ENCODE data around the gene BTBD9.

The BTBD9 gene

DNA sequence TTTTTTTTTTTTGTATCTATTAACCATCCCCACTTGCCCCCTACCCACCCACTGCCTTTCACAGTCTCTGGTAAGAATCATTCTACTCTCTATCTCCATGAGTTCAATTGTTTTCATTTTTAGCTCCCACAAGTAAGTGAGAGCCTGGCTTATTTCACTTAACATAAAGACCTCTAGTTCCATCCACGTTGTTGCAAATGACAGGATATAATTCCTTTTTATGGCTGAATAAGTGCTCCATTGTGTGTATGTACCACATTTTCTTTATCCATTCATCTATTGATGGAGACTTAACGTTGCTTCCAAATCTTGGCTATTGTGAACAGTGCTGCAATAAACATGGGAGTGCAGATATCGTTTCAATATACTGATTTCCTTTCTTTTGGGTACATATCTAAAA lies 328.5 kb downstream of the BTBD9 start:
- no CpG with 5 or more reads among the region's 3 CpGs for WGBS (ENCODE audit: extremely low coverage, insufficient coverage, low lambda C conversion rate)
- Histone ChIP-seq H3K79me2 (ENCODE audit: control insufficient read depth, insufficient read depth, low read length) (no peaks in the 10 kb centered on the region), H4K5ac (ENCODE audit: low read length) (no peak overlapping the region), H2BK120ac (ENCODE audit: low read depth, low read length) (no peak overlapping the region), H2AK5ac (ENCODE audit: low read length) (no peak overlapping the region), H3K36me3 (ENCODE audit: control insufficient read depth, insufficient read depth, low read length) (no peaks in the 10 kb centered on the region), H3K18ac (ENCODE audit: low read length) (no peak overlapping the region), H3K9ac (ENCODE audit: low read length) (no peak overlapping the region), H4K8ac (ENCODE audit: low read depth, low read length) (no peak overlapping the region), H2BK5ac (ENCODE audit: low read length) (no peak overlapping the region), H3K27ac (ENCODE audit: low read depth, low read length) (no peak overlapping the region), H3K79me1 (ENCODE audit: low read length) (no peaks in the 10 kb centered on the region), H3K4me1 (ENCODE audit: control insufficient read depth, low read depth, low read length) (peaks cover 13% of the 10 kb centered on the region), H3K27me3 (ENCODE audit: insufficient read depth, low read length, poor library complexity) (no peaks in the 10 kb centered on the region), H3K4me3 (ENCODE audit: low read length) (no peak overlapping the region), H3K4me2 (ENCODE audit: low read length) (no peak overlapping the region), H3K23ac (ENCODE audit: low read length) (no peak overlapping the region), H3K4ac (ENCODE audit: low read depth, low read length) (no peak overlapping the region), H2BK15ac (replicated peaks; ENCODE audit: low read depth) (no peak overlapping the region), H3K56ac (ENCODE audit: low read length) (no peak overlapping the region)
- no peak for DNase-seq

DNA sequence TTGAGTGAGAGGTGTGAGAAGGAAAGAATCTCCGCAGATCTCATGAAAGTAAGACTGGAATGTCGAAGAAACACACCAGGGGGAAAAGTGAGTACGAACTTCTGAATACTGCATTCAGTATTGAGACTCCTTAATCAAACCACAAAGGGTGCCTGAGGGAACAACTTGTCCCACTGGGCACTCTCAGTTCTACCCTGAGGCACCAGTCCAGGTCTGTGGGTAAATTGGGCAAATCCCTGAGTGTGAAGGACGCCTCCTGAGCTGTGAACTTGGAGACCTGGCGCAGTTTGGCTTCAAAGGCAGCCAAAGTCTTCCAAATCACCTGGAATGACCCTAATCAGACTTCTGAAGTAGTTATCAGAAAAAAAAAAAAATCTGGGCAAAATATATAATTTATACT lies 329.7 kb downstream of the BTBD9 start:
- Histone ChIP-seq H3K56ac (ENCODE audit: low read length) (peak overlapping the region; percentile 38), H4K5ac (ENCODE audit: low read length) (no peak overlapping the region), H2BK120ac (ENCODE audit: low read depth, low read length) (peak overlapping the region; percentile 4), H3K79me1 (ENCODE audit: low read length) (no peaks in the 10 kb centered on the region), H3K9ac (ENCODE audit: low read length) (no peak overlapping the region), H3K4me1 (ENCODE audit: control insufficient read depth, low read depth, low read length) (peaks cover 14% of the 10 kb centered on the region), H3K27me3 (ENCODE audit: insufficient read depth, low read length, poor library complexity) (no peaks in the 10 kb centered on the region), H3K27ac (ENCODE audit: low read depth, low read length) (peak overlapping the region; percentile 15), H3K4me2 (ENCODE audit: low read length) (no peak overlapping the region), H3K79me2 (ENCODE audit: control insufficient read depth, insufficient read depth, low read length) (no peaks in the 10 kb centered on the region), H2AK5ac (ENCODE audit: low read length) (peak overlapping the region; percentile 63), H4K8ac (ENCODE audit: low read depth, low read length) (peak overlapping the region; percentile 65), H3K18ac (ENCODE audit: low read length) (peak overlapping the region; percentile 99), H2BK5ac (ENCODE audit: low read length) (peak overlapping the region; percentile 69), H3K4me3 (ENCODE audit: low read length) (no peak overlapping the region), H3K23ac (ENCODE audit: low read length) (no peak overlapping the region), H3K4ac (ENCODE audit: low read depth, low read length) (peak overlapping the region; percentile 87), H2BK15ac (replicated peaks; ENCODE audit: low read depth) (no peak overlapping the region), H3K36me3 (ENCODE audit: control insufficient read depth, insufficient read depth, low read length) (no peaks in the 10 kb centered on the region)
- WGBS (ENCODE audit: extremely low coverage, insufficient coverage, low lambda C conversion rate), result no CpG with 5 or more reads among the region's 5 CpGs
- peak; percentile 85 for DNase-seq

DNA sequence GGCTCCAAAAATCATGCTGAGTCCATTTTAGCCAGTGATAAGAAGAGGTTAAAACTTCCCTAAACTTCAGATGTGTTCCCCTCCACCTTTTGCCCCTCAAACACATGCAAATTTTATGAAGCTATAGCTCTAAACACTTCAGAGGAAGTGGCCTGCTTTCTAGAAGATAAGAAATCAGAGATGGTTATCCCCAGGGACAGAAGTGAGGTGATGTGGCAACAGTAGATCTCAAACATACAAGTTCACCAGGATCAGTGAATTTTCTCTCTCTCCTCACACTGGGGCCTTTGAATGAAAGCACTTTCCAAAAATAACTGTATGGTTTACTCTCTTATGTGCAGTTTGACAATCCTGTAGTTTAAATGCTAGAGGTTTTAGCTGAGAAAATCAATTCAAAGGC lies 332.0 kb downstream of the BTBD9 start:
- Histone ChIP-seq H3K79me2 (ENCODE audit: control insufficient read depth, insufficient read depth, low read length) (no peaks in the 10 kb centered on the region), H3K36me3 (ENCODE audit: control insufficient read depth, insufficient read depth, low read length) (no peaks in the 10 kb centered on the region), H3K56ac (ENCODE audit: low read length) (peak overlapping the region; percentile 25), H2BK120ac (ENCODE audit: low read depth, low read length) (no peak overlapping the region), H2BK5ac (ENCODE audit: low read length) (peak overlapping the region; percentile 74), H4K5ac (ENCODE audit: low read length) (no peak overlapping the region), H4K8ac (ENCODE audit: low read depth, low read length) (no peak overlapping the region), H3K4me3 (ENCODE audit: low read length) (no peak overlapping the region), H3K4me2 (ENCODE audit: low read length) (no peak overlapping the region), H3K18ac (ENCODE audit: low read length) (peak overlapping the region; percentile 39), H3K79me1 (ENCODE audit: low read length) (no peaks in the 10 kb centered on the region), H2AK5ac (ENCODE audit: low read length) (no peak overlapping the region), H3K27me3 (ENCODE audit: insufficient read depth, low read length, poor library complexity) (no peaks in the 10 kb centered on the region), H3K27ac (ENCODE audit: low read depth, low read length) (peak overlapping the region; percentile 91), H3K4me1 (ENCODE audit: control insufficient read depth, low read depth, low read length) (peaks cover 14% of the 10 kb centered on the region), H3K4ac (ENCODE audit: low read depth, low read length) (no peak overlapping the region), H3K23ac (ENCODE audit: low read length) (no peak overlapping the region), H2BK15ac (replicated peaks; ENCODE audit: low read depth) (peak overlapping the region; percentile 57), H3K9ac (ENCODE audit: low read length) (peak overlapping the region; percentile 22)
- DNase-seq, result peak; percentile 89

DNA sequence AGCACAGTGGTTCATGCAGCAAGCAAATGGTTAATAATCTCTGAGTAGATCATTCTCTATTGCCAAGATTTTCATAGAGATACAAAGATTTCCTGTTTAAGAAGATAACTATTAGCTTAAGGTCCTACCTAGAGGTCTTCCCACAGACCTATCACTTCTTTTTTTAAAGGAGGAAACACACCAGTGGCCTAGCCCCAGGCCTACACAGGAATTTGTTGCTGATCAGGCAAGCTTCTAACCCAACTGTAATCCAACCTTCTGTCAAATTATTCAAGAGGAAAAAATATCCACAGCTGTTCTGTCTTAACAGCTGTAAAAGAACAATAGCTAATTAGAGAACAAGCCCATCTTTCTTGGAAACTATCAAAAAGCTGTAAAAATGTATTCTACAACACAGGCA lies 332.8 kb downstream of the BTBD9 start:
- Histone ChIP-seq H3K4ac (ENCODE audit: low read depth, low read length) (no peak overlapping the region), H3K18ac (ENCODE audit: low read length) (peak overlapping the region; percentile 99), H3K23ac (ENCODE audit: low read length) (no peak overlapping the region), H3K4me1 (ENCODE audit: control insufficient read depth, low read depth, low read length) (peaks cover 14% of the 10 kb centered on the region), H3K36me3 (ENCODE audit: control insufficient read depth, insufficient read depth, low read length) (no peaks in the 10 kb centered on the region), H4K8ac (ENCODE audit: low read depth, low read length) (no peak overlapping the region), H3K56ac (ENCODE audit: low read length) (no peak overlapping the region), H3K9ac (ENCODE audit: low read length) (no peak overlapping the region), H2BK120ac (ENCODE audit: low read depth, low read length) (no peak overlapping the region), H3K4me2 (ENCODE audit: low read length) (no peak overlapping the region), H2AK5ac (ENCODE audit: low read length) (no peak overlapping the region), H3K4me3 (ENCODE audit: low read length) (no peak overlapping the region), H4K5ac (ENCODE audit: low read length) (no peak overlapping the region), H2BK15ac (replicated peaks; ENCODE audit: low read depth) (peak overlapping the region; percentile 92), H3K27me3 (ENCODE audit: insufficient read depth, low read length, poor library complexity) (no peaks in the 10 kb centered on the region), H3K79me2 (ENCODE audit: control insufficient read depth, insufficient read depth, low read length) (no peaks in the 10 kb centered on the region), H2BK5ac (ENCODE audit: low read length) (peak overlapping the region; percentile 2), H3K79me1 (ENCODE audit: low read length) (no peaks in the 10 kb centered on the region), H3K27ac (ENCODE audit: low read depth, low read length) (peak overlapping the region; percentile 79)
- DNase-seq, result peak; percentile 70

DNA sequence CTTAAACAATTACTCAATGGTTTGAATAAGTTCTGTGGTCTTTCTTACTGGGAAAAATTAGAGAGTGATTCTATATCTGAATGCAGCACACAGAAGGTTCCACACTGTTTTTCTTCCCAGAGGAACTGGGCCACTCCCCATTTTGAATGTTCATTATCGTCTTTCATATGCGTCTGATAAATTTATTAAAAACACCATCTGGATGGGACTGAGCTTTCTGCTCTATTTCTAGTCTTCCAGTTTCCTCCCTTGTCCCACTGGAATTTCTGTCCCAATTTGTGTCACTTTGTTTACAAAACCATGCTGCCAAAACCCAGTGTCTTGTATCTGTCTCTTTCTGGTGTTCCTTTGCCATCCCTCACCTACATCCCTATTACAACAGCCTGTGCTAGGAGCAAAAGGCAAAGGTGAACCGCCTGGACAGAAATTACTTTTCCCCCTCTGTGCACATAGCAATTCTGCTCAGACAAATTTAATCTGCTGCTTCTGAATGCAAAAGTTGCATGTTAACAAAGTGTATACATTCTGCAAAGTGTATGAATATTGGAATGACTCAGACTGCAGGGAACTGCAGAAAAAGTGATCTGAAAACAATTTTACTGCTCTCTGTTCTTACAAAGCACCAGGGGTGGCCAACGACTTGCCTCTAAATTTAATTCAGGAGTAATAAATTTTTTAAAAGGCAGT lies 333.6 kb downstream of the BTBD9 start:
- Histone ChIP-seq H2BK120ac (ENCODE audit: low read depth, low read length) (peak overlapping the region; percentile 92), H3K9ac (ENCODE audit: low read length) (peak overlapping the region; percentile 35), H3K23ac (ENCODE audit: low read length) (no peak overlapping the region), H3K27ac (ENCODE audit: low read depth, low read length) (peak overlapping the region; percentile 79), H2BK5ac (ENCODE audit: low read length) (peak overlapping the region; percentile 90), H3K4me3 (ENCODE audit: low read length) (no peak overlapping the region), H3K4me2 (ENCODE audit: low read length) (no peak overlapping the region), H4K5ac (ENCODE audit: low read length) (peak overlapping the region; percentile 14), H3K56ac (ENCODE audit: low read length) (peak overlapping the region; percentile 81), H3K79me1 (ENCODE audit: low read length) (no peaks in the 10 kb centered on the region), H2BK15ac (replicated peaks; ENCODE audit: low read depth) (peak overlapping the region; percentile 92), H3K4ac (ENCODE audit: low read depth, low read length) (peak overlapping the region; percentile 87), H4K8ac (ENCODE audit: low read depth, low read length) (peak overlapping the region; percentile 65), H3K79me2 (ENCODE audit: control insufficient read depth, insufficient read depth, low read length) (no peaks in the 10 kb centered on the region), H2AK5ac (ENCODE audit: low read length) (peak overlapping the region; percentile 89), H3K18ac (ENCODE audit: low read length) (peak overlapping the region; percentile 99), H3K36me3 (ENCODE audit: control insufficient read depth, insufficient read depth, low read length) (no peaks in the 10 kb centered on the region), H3K27me3 (ENCODE audit: insufficient read depth, low read length, poor library complexity) (no peaks in the 10 kb centered on the region), H3K4me1 (ENCODE audit: control insufficient read depth, low read depth, low read length) (peaks cover 14% of the 10 kb centered on the region)
- WGBS (ENCODE audit: extremely low coverage, insufficient coverage, low lambda C conversion rate), result no CpG with 5 or more reads among the region's 4 CpGs
- DNase-seq, result no peak

DNA sequence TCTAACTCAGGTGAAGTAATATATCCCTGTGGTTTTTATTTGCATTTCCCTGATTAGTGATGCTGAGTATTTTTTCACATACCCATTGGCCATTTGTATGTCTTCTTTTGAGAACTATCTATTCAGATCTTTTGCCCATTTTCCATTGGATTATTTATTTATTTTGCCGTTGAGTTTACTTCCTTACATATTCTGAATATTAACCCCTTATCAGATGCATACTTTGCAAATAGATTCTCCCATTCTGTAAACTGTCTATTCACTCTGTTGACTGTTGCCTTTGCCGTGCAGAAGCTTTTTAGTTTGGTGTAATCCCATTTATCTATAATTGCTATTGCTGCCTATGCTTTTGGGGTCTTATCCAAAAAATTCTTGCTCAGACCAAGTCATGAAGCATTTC lies 336.9 kb downstream of the BTBD9 start:
- Histone ChIP-seq H2BK5ac (ENCODE audit: low read length) (no peak overlapping the region), H3K27ac (ENCODE audit: low read depth, low read length) (no peak overlapping the region), H3K4ac (ENCODE audit: low read depth, low read length) (no peak overlapping the region), H3K4me3 (ENCODE audit: low read length) (no peak overlapping the region), H3K79me1 (ENCODE audit: low read length) (no peaks in the 10 kb centered on the region), H4K8ac (ENCODE audit: low read depth, low read length) (no peak overlapping the region), H3K23ac (ENCODE audit: low read length) (no peak overlapping the region), H3K4me2 (ENCODE audit: low read length) (no peak overlapping the region), H2AK5ac (ENCODE audit: low read length) (no peak overlapping the region), H4K5ac (ENCODE audit: low read length) (no peak overlapping the region), H3K4me1 (ENCODE audit: control insufficient read depth, low read depth, low read length) (peaks cover 7% of the 10 kb centered on the region), H2BK15ac (replicated peaks; ENCODE audit: low read depth) (no peak overlapping the region), H3K9ac (ENCODE audit: low read length) (no peak overlapping the region), H2BK120ac (ENCODE audit: low read depth, low read length) (no peak overlapping the region), H3K18ac (ENCODE audit: low read length) (no peak overlapping the region), H3K56ac (ENCODE audit: low read length) (no peak overlapping the region), H3K79me2 (ENCODE audit: control insufficient read depth, insufficient read depth, low read length) (no peaks in the 10 kb centered on the region), H3K36me3 (ENCODE audit: control insufficient read depth, insufficient read depth, low read length) (no peaks in the 10 kb centered on the region), H3K27me3 (ENCODE audit: insufficient read depth, low read length, poor library complexity) (no peaks in the 10 kb centered on the region)
- no CpG with 5 or more reads among the region's 2 CpGs for WGBS (ENCODE audit: extremely low coverage, insufficient coverage, low lambda C conversion rate)
- no peak for DNase-seq
